GM23248 (cell line): ENCODE data around the gene STXBP6. TPM values are rescaled to one million over a fixed set of nuclear protein-coding genes. Genes with fewer than 3 reads are reported as not detected.

ENCODE experiments used
- DNase-seq: peaks from one replicate; pipeline ENCODE4 v3.0.0-alpha.2; 2015
- H2AFZ ChIP-seq: fragments of 200-600 bp; sonication (generic); 2 replicates; pipeline ENCODE4 v1.6.1; 2016; ENCODE audit warnings: antibody characterized with exemption
- H3F3A ChIP-seq: fragments of 200-600 bp; sonication (generic); 2 replicates; pipeline ENCODE4 v1.6.1; 2016; ENCODE audit warnings: mild to moderate bottlenecking, antibody characterized with exemption, mixed run types; ENCODE audit not compliant: insufficient read depth
- H3K27ac ChIP-seq: fragments of 200-600 bp; sonication (generic); 2 replicates; pipeline ENCODE4 v1.5.1; 2016; ENCODE audit warnings: mild to moderate bottlenecking
- H3K27me3 ChIP-seq: fragments of 200-600 bp; sonication (generic); replicated peaks from 2 replicates; pipeline ENCODE4 v1.6.1; 2016; ENCODE audit warnings: mild to moderate bottlenecking; ENCODE audit not compliant: insufficient read depth
- H3K36me3 ChIP-seq: fragments of 200-600 bp; sonication (generic); 2 replicates; pipeline ENCODE4 v1.6.1; 2016; ENCODE audit warnings: low read depth, mild to moderate bottlenecking
- H3K4me1 ChIP-seq: fragments of 200-600 bp; sonication (generic); 2 replicates; pipeline ENCODE4 v1.6.1; 2016; ENCODE audit warnings: mild to moderate bottlenecking; ENCODE audit not compliant: insufficient read depth
- H3K4me2 ChIP-seq: fragments of 200-600 bp; sonication (generic); one replicate; pipeline ENCODE4 v1.6.1; 2016; ENCODE audit warnings: mild to moderate bottlenecking; ENCODE audit not compliant: unreplicated experiment
- H3K4me3 ChIP-seq: fragments of 200-600 bp; sonication (generic); 2 replicates; pipeline ENCODE4 v1.5.1; 2016; ENCODE audit warnings: mild to moderate bottlenecking
- H3K79me2 ChIP-seq: fragments of 200-600 bp; sonication (generic); 2 replicates; pipeline ENCODE4 v1.6.1; 2016; ENCODE audit warnings: mild to moderate bottlenecking; ENCODE audit not compliant: insufficient read depth
- H3K9ac ChIP-seq: fragments of 200-600 bp; sonication (generic); 2 replicates; pipeline ENCODE4 v1.6.1; 2016; ENCODE audit warnings: mild to moderate bottlenecking
- H3K9me2 ChIP-seq: fragments of 200-600 bp; sonication (generic); 2 replicates; pipeline ENCODE4 v1.6.1; 2016; ENCODE audit warnings: mixed run types, mild to moderate bottlenecking, moderate library complexity; ENCODE audit not compliant: insufficient read depth
- H3K9me3 ChIP-seq: fragments of 200-600 bp; sonication (generic); one replicate; pipeline ENCODE4 v1.6.1; 2017; ENCODE audit warnings: low read depth
- H4K20me1 ChIP-seq: fragments of 200-600 bp; sonication (generic); 2 replicates; pipeline ENCODE4 v1.6.0; 2016; ENCODE audit not compliant: insufficient read depth
- EZH2 ChIP-seq: fragments of 200-600 bp; sonication (generic); IDR thresholded peaks from 2 replicates; pipeline ENCODE4 v1.6.1; 2018; ENCODE audit warnings: antibody characterized with exemption, mild to moderate bottlenecking; ENCODE audit not compliant: insufficient read depth, poor library complexity, severe bottlenecking
- EZH2phosphoT487 ChIP-seq: fragments of 200-600 bp; sonication (generic); IDR thresholded peaks from 2 replicates; pipeline ENCODE4 v1.6.1; 2018; ENCODE audit warnings: antibody characterized with exemption, moderate library complexity, mild to moderate bottlenecking, low read depth; ENCODE audit not compliant: insufficient read depth
- whole genome bisulfite sequencing, 2 experiments: methylation state at CpG; one replicate each; pipeline ENCODE4 v1.1.6; 2015 to 2017; ENCODE audit warnings: low lambda C conversion rate in 2 of 2, low coverage in 1 of 2; ENCODE audit errors: missing lambda C conversion rate in 2 of 2; 5-methylcytosine and 5-hydroxymethylcytosine counted together
- in situ Hi-C: fragments of 300-500 bp; cut with MboI; formaldehyde crosslinking; loops from 2 replicates; pipeline ENCODE4 v1.15.0; 2020
- polyA plus RNA-seq: library from polyadenylated mRNA; unstranded; fragments of >200 nt; fragmentation: Nextera tagmentation; extraction: Ambion mirVana; gene quantifications from 2 replicates; pipeline ENCODE4 v1.2.1, GENCODE V29; 2016
- total RNA-seq: library from RNA; depleted of rRNA; stranded (reverse); fragments of >200 nt; shearing (Covaris generic); gene quantifications from 2 replicates; pipeline ENCODE4 v1.2.3, GENCODE V29; 2014

Gene STXBP6
- total and polyA plus RNA-seq, 2 experiments from 2014 or later: 13.9 to 19.6 TPM

DNA sequence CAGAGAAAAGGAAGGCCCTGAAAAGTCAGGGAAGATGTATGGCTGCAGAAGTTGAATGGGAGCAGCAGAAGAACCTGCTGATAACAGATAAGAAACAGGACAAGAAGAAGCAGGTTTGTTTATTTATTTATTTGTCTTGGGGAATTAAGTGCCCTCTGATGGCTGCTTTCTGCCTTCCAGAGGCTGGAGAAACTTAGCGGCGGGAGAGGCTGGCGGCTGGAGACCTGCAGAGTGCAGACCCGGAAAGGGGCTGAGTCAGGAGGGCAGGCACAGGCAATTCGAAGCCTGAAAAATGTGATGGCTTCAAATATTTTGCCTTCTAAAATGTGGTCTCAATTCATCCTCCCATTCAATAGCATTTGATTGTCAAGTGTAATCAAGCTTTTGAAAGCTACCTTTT is 247.7 kb downstream of the STXBP6 start:
- in situ Hi-C loops: loop anchor here (10.0 kb wide), 1 partner anchor 353 kb away; no protein-coding TSS in a partner anchor
- WGBS, 2 experiments: 85% methylated on average over 5 of the region's 5 CpGs

GRCh38 chr14:24801024-24801423 is 248.9 kb downstream of the STXBP6 start:
- Histone ChIP-seq H3K36me3 (no peaks in the 10 kb centered on the region), H3K4me1 (no peaks in the 10 kb centered on the region), H3K9me2 (no peaks in the 10 kb centered on the region), H3K79me2 (no peaks in the 10 kb centered on the region), H3K27me3 (no peaks in the 10 kb centered on the region), H3K27ac (no peak overlapping the region), H2AFZ (no peak overlapping the region), H3F3A (no peaks in the 10 kb centered on the region), H3K9me3 (no peaks in the 10 kb centered on the region), H3K4me2 (no peak overlapping the region), H4K20me1 (no peaks in the 10 kb centered on the region), H3K4me3 (no peak overlapping the region), H3K9ac (no peak overlapping the region)
- no peak for DNase-seq
- no peak for TF ChIP-seq EZH2
- TF ChIP-seq EZH2phosphoT487: no peak
- 53 to 74% methylated on average over 1 of the region's 1 CpG for WGBS, 2 experiments
- in situ Hi-C loops: loop anchor here (10.0 kb wide), 1 partner anchor 354 kb away; no protein-coding TSS in a partner anchor

More for the DNA sequence above, 247.7 kb downstream of the STXBP6 start:
- Histone ChIP-seq H3K4me3 (no peak overlapping the region), H3K27me3 (no peaks in the 10 kb centered on the region), H3K79me2 (no peaks in the 10 kb centered on the region), H3K4me1 (no peaks in the 10 kb centered on the region), H3K9me3 (no peaks in the 10 kb centered on the region), H3K9ac (no peak overlapping the region), H3K4me2 (no peak overlapping the region), H3K36me3 (no peaks in the 10 kb centered on the region), H3K9me2 (no peaks in the 10 kb centered on the region), H4K20me1 (no peaks in the 10 kb centered on the region), H3F3A (0 out of 2 replicates have a peak, but pooled peaks cover 5% of the 10 kb centered on the region), H3K27ac (no peak overlapping the region), H2AFZ (no peak overlapping the region)
- TF ChIP-seq EZH2phosphoT487 (no peak), EZH2 (no peak)
- no peak for DNase-seq

GRCh38 chr14:24798911-24799462 is 251.0 kb downstream of the STXBP6 start:
- Histone ChIP-seq H3K9me2 (no peaks in the 10 kb centered on the region), H3K27ac (no peak overlapping the region), H3K36me3 (no peaks in the 10 kb centered on the region), H4K20me1 (no peaks in the 10 kb centered on the region), H3K4me2 (no peak overlapping the region), H3K9ac (no peak overlapping the region), H3K27me3 (peaks cover 3% of the 10 kb centered on the region; the same call in 1 of the 2 replicates), H3K4me3 (no peak overlapping the region), H3K9me3 (no peaks in the 10 kb centered on the region), H2AFZ (no peak overlapping the region), H3K79me2 (no peaks in the 10 kb centered on the region), H3F3A (no peaks in the 10 kb centered on the region), H3K4me1 (no peaks in the 10 kb centered on the region)
- WGBS, 2 experiments: 65% methylated on average over 6 of the region's 6 CpGs
- in situ Hi-C loops: no loop called here
- DNase-seq: no peak
- TF ChIP-seq EZH2phosphoT487 (no peak), EZH2 (no peak)

GRCh38 chr14:24795406-24795805 is 254.5 kb downstream of the STXBP6 start:
- Histone ChIP-seq H2AFZ (no peak overlapping the region), H3K4me1 (no peaks in the 10 kb centered on the region), H3F3A (no peaks in the 10 kb centered on the region), H3K9ac (no peak overlapping the region), H3K9me3 (no peaks in the 10 kb centered on the region), H3K4me3 (no peak overlapping the region), H3K9me2 (no peaks in the 10 kb centered on the region), H3K36me3 (no peaks in the 10 kb centered on the region), H3K4me2 (no peak overlapping the region), H3K79me2 (no peaks in the 10 kb centered on the region), H3K27ac (no peak overlapping the region), H3K27me3 (peaks cover 6% of the 10 kb centered on the region; the same call in 1 of the 2 replicates), H4K20me1 (no peaks in the 10 kb centered on the region)
- in situ Hi-C loops: no loop called here
- DNase-seq: no peak
- 39 to 54% methylated on average over 5 of the region's 5 CpGs for WGBS, 2 experiments
- no peak for TF ChIP-seq EZH2phosphoT487
- TF ChIP-seq EZH2: no peak
